HG02840 (cell line): Measurements from ENCODE around the gene RPL27A.
"Not testable (repeated sequence)": the region's sequence is repeated elsewhere in the genome, so short reads cannot be mapped to it uniquely, and the experiment has no call there.

Source experiments
- ATAC-seq: cut with Tn5 transposase; IDR thresholded peaks from one replicate; pipeline ENCODE4 v1.9.1; 2021; ENCODE audit warnings: mild to moderate bottlenecking, moderate library complexity, moderate number of reproducible peaks; ENCODE audit not compliant: unreplicated experiment, low FRiP score

The RPL27A gene

GRCh38 chr11:8682303-8683114 lies at the start of gene RPL27A, which contains the start of gene TRIM66:
RPL27A (plus strand) TSS chr11:8682792; CDS start chr11:8682814, 22 bp downstream.
TRIM66 (minus strand) TSS chr11:8682665; CDS start chr11:8672274, 10,391 bp downstream.
- peak; percentile 95 for ATAC-seq

GRCh38 chr11:8634498-8634897 lies 48.1 kb upstream of the RPL27A start:
- ATAC-seq: no peak

- no peak for ATAC-seq
These were observed 46.5 kb upstream of the RPL27A start for GRCh38 chr11:8636127-8636526.

- no peak for ATAC-seq
These were observed 44.3 kb upstream of the RPL27A start for GRCh38 chr11:8638300-8638699.

GRCh38 chr11:8639655-8640054 lies 42.9 kb upstream of the RPL27A start:
- no peak for ATAC-seq

GRCh38 chr11:8640267-8640906 lies 42.2 kb upstream of the RPL27A start:
- ATAC-seq: no peak

- ATAC-seq: no peak
These were observed 41.3 kb upstream of the RPL27A start for GRCh38 chr11:8641332-8641731.

- ATAC-seq: no peak
These were observed 40.3 kb upstream of the RPL27A start for GRCh38 chr11:8642196-8642841.

- no peak for ATAC-seq
These were observed 35.7 kb upstream of the RPL27A start for GRCh38 chr11:8646873-8647272.

GRCh38 chr11:8649361-8649760 lies 33.2 kb upstream of the RPL27A start:
- ATAC-seq: no peak

GRCh38 chr11:8650401-8650990 lies 32.1 kb upstream of the RPL27A start:
- ATAC-seq: no peak

- no peak for ATAC-seq
These were observed 30.5 kb upstream of the RPL27A start for GRCh38 chr11:8652140-8652539.

GRCh38 chr11:8654503-8654902 lies 28.1 kb upstream of the RPL27A start:
- no peak for ATAC-seq

GRCh38 chr11:8656291-8656690 lies 26.3 kb upstream of the RPL27A start:
- ATAC-seq: no peak

- no peak for ATAC-seq
These were observed 24.1 kb upstream of the RPL27A start for GRCh38 chr11:8658321-8659057.

- ATAC-seq: no peak
These were observed 21.4 kb upstream of the RPL27A start for GRCh38 chr11:8661001-8661795.

GRCh38 chr11:8665222-8665621 lies 17.4 kb upstream of the RPL27A start:
- no peak for ATAC-seq

- ATAC-seq: not testable (repeated sequence)
These were observed 12.5 kb upstream of the RPL27A start for GRCh38 chr11:8670081-8670480.

- no peak for ATAC-seq
These were observed 11.4 kb upstream of the RPL27A start for GRCh38 chr11:8671193-8671612.
